ENCODE measurements around the gene NADSYN1. TPM values are rescaled to one million over a fixed set of nuclear protein-coding genes. Genes with fewer than 3 reads are reported as not detected.

NADSYN1 gene
- total and polyA plus RNA-seq, 8 donors, result 18.4 to 77.3 (median 29.4) TPM

DNA sequence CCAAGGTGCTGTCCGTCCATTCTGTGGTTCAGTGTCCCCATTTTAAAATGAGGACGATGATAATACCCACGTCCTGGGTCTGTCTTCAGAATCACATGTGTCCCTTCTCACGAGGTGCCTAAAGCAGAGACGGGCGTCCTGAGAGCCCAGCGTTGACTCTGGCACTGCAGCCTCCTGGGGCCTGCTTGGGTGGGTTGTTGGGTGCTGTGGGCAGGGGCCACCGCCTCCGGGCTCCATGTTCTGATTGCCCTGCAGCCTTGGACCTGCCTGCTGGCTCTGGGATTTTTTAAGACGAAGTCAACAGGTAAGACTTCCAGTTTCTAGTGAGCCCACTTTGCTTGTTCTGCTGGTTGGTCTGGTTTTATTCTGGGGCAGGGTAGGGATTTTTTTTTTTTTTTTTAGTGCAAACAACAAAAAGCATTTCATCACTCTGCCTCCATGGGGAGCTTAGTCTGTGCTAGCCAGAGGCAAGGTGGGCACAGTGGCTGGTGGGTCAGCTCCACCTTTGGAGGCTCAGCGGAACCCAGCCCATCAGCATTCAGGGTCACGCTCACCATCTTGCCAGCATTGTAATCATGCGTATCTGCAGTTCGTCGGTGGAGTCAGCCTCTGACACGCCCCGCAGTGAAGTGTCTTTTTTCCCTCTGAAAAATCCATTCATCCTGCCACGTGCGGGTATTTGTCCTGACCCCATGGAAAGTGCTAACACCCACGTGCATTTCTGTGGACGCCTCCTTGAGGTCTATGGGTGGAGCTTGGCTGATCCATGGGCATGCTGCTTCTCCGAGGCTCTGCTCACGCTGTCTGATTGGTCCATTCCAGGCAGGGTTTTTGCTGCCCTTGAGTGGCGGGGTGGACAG, 28.3 kb downstream of the NADSYN1 start:
- no peaks in the 10 kb centered on the region for H3K4me1 ChIP-seq
- ATAC-seq, result no peak
- intact Hi-C loops (cut with DNase I), result no loop called here
- no peak overlapping the region for H3K27ac ChIP-seq
- H3K4me3 ChIP-seq, result no peak overlapping the region
- FAIRE-seq, result no peak
- H3K9me3 ChIP-seq, result no peaks in the 10 kb centered on the region
- DNase-seq, result peak in 1 of 6 donors; percentile 25
- H3K36me3 ChIP-seq, result peaks cover 0 to 48% (median 3%) of the 10 kb centered on the region in 3 donors
- TF ChIP-seq CTCF (IDR thresholded peaks at IDR 0.05), result no peak
- 85 to 92% methylated on average over 24 of the region's 24 CpGs for WGBS, 2 donors
- H3K27me3 ChIP-seq, result no peaks in the 10 kb centered on the region

DNA sequence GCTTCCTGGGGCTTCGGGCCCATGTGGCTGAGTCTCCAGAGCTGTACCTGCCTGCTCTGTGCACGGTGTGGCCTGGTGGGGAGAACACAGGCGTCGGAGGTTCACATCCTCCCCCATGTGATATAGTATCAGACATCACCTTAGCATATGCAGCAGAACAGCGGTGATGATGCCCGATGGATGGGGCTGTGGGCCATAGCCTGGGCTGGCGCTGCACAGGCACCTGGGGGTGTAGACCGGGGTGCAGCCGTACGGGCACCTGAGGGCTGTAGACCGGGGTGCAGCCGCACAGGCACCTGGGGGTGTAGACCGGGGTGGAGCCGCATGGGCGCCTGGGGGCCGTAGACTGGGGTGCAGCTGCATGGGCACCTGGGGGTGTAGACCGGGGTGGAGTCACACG, 29.2 kb downstream of the NADSYN1 start:
- H3K9me3 ChIP-seq, result no peaks in the 10 kb centered on the region
- peak in 1 of 6 donors; percentile 35 for DNase-seq
- FAIRE-seq, result no peak
- intact Hi-C loops (cut with DNase I), result no loop called here
- TF ChIP-seq CTCF (IDR thresholded peaks at IDR 0.05), result no peak
- no peak overlapping the region for H3K27ac ChIP-seq
- H3K4me1 ChIP-seq, result no peaks in the 10 kb centered on the region
- 95 to 99% methylated on average over 15 to 18 of the region's 18 CpGs for WGBS, 2 donors
- no peaks in the 10 kb centered on the region for H3K27me3 ChIP-seq
- ATAC-seq, result no peak
- H3K4me3 ChIP-seq, result no peak overlapping the region
- peaks cover 0 to 46% (median 3%) of the 10 kb centered on the region in 3 donors for H3K36me3 ChIP-seq

GRCh38 chr11:71482746-71483364, 29.9 kb downstream of the NADSYN1 start:
- H3K36me3 ChIP-seq, result peaks cover 0 to 46% (median 3%) of the 10 kb centered on the region in 3 donors
- WGBS, 2 donors, result 97% methylated on average over 13 of the region's 13 CpGs

GRCh38 chr11:71483692-71484091, 30.7 kb downstream of the NADSYN1 start:
- peak in 1 of 6 donors; percentile 1 for DNase-seq
- Histone ChIP-seq H3K27ac (no peak overlapping the region), H3K36me3 (peaks cover 0 to 39% (median 3%) of the 10 kb centered on the region in 3 donors), H3K4me3 (no peak overlapping the region), H3K4me1 (no peaks in the 10 kb centered on the region), H3K27me3 (no peaks in the 10 kb centered on the region), H3K9me3 (no peaks in the 10 kb centered on the region)
- no peak for ATAC-seq
- intact Hi-C loops (cut with DNase I), result no loop called here
- 96 to 98% methylated on average over 6 of the region's 6 CpGs for WGBS, 2 donors
- no peak for FAIRE-seq
- no peak for TF ChIP-seq CTCF (IDR thresholded peaks at IDR 0.05)

More at GRCh38 chr11:71482746-71483364, 29.9 kb downstream of the NADSYN1 start:
- H3K27me3 ChIP-seq, result no peaks in the 10 kb centered on the region
- no peak overlapping the region for H3K27ac ChIP-seq
- no peak for TF ChIP-seq CTCF (IDR thresholded peaks at IDR 0.05)
- intact Hi-C loops (cut with DNase I), result no loop called here
- H3K4me3 ChIP-seq, result no peak overlapping the region
- DNase-seq, result peak in 1 of 6 donors; percentile 24
- no peak for FAIRE-seq
- no peaks in the 10 kb centered on the region for H3K9me3 ChIP-seq
- ATAC-seq, result no peak
- H3K4me1 ChIP-seq, result no peaks in the 10 kb centered on the region
